AG08395 (cell line): Measurements from ENCODE around the gene ABCB10.

Experiments
- DNase-seq: peaks from one replicate; pipeline ENCODE4 v3.0.0; 2012; ENCODE audit warnings: mixed read lengths, low spot score

Gene ABCB10

GRCh38 chr1:229471175-229471574 lies 87.3 kb downstream of the ABCB10 start:
- DNase-seq, result no peak

- DNase-seq, result no peak
Observed at GRCh38 chr1:229470406-229471043, 88.0 kb downstream of the ABCB10 start.

GRCh38 chr1:229466887-229467286 lies 91.6 kb downstream of the ABCB10 start:
- no peak for DNase-seq
